OCI-LY3 (cell line): ENCODE results near the gene KDELR3.

Source experiments
- H2AFZ ChIP-seq: fragments of 200-600, 300-600 bp; shearing (Covaris generic); 2 replicates; pipeline ENCODE4 v1.6.0; 2014; ENCODE audit warnings: antibody characterized with exemption, low read depth, low read length
- H3K27ac ChIP-seq: fragments of 200-600, 300-600 bp; sonication (generic); 2 replicates; pipeline ENCODE4 v1.5.1; 2014; ENCODE audit warnings: mild to moderate bottlenecking, low read length, moderate library complexity, mixed read lengths
- H3K27me3 ChIP-seq: fragments of 200-600, 300-600 bp; sonication (generic); 2 replicates; pipeline ENCODE4 v1.6.1; 2014; ENCODE audit warnings: low read depth, low read length, mixed read lengths
- H3K36me3 ChIP-seq: fragments of 200-600, 300-600 bp; sonication (generic); replicated peaks from 2 replicates; pipeline ENCODE3; 2014; ENCODE audit warnings: low read depth, low read length, mixed read lengths
- H3K4me1 ChIP-seq: fragments of 300-600, 200-600 bp; sonication (generic); 2 replicates; pipeline ENCODE4 v1.6.1; 2014; ENCODE audit warnings: low read length, mixed read lengths
- H3K4me2 ChIP-seq: fragments of 200-600, 300-600 bp; sonication (generic); 2 replicates; pipeline ENCODE4 v1.6.1; 2014; ENCODE audit warnings: low read length, mixed read lengths
- H3K4me3 ChIP-seq: fragments of 300-600, 200-600 bp; sonication (generic); 2 replicates; pipeline ENCODE4 v1.5.1; 2014; ENCODE audit warnings: antibody characterized with exemption, mild to moderate bottlenecking, low read length, moderate library complexity
- H3K79me2 ChIP-seq: fragments of 300-600, 200-600 bp; shearing (Covaris generic); 2 replicates; pipeline ENCODE4 v1.6.1; 2014; ENCODE audit warnings: mild to moderate bottlenecking, low read length, mixed read lengths
- H3K9ac ChIP-seq: fragments of 300-600, 200-600 bp; shearing (Covaris generic); 2 replicates; pipeline ENCODE4 v1.6.0; 2014; ENCODE audit warnings: mild to moderate bottlenecking, low read length, moderate library complexity
- H3K9me3 ChIP-seq: fragments of 200-600, 300-600 bp; shearing (Covaris generic); 2 replicates; pipeline ENCODE4 v1.6.1; 2014; ENCODE audit warnings: low read length, mixed read lengths; ENCODE audit not compliant: insufficient read depth
- H4K20me1 ChIP-seq: fragments of 200-600, 300-600 bp; sonication (generic); 2 replicates; pipeline ENCODE4 v1.6.1; 2016; ENCODE audit warnings: low read length, mixed read lengths; ENCODE audit not compliant: insufficient read depth
- CTCF ChIP-seq: fragments of 200-600, 300-600 bp; sonication (generic); IDR thresholded peaks from 2 replicates; pipeline ENCODE4 v1.5.1; 2014; ENCODE audit warnings: antibody characterized with exemption, low read length, low read depth
- EZH2phosphoT487 ChIP-seq: fragments of 200-600 bp; shearing (Covaris generic); IDR thresholded peaks from 2 replicates; pipeline ENCODE4 v1.6.1; 2018; ENCODE audit warnings: antibody characterized with exemption, mixed run types, low read depth

Gene KDELR3

DNA sequence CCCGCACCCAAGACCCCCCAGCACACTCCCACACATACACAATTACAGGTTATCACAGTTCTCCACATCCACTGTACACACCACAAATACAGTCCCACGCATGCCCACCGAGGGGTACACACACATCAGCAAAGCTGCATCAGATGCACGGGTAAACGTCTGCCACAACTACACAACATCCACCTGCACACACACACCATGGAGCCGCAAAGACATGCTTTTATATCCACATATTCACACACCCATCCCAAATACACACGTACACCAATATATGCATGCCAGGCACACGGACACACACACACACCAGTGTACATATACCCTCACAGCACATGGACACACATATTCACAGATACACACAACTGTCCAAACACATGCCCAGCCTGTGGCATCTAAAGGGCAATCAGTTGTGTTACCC is 7.5 kb upstream of the KDELR3 start:
- Histone ChIP-seq H3K4me3 (no peak overlapping the region), H2AFZ (no peak overlapping the region), H3K27me3 (peaks cover 31% of the 10 kb centered on the region), H3K79me2 (no peaks in the 10 kb centered on the region), H4K20me1 (no peaks in the 10 kb centered on the region), H3K36me3 (no peaks in the 10 kb centered on the region), H3K4me2 (no peak overlapping the region), H3K9me3 (no peaks in the 10 kb centered on the region), H3K9ac (no peak overlapping the region), H3K27ac (no peak overlapping the region), H3K4me1 (no peaks in the 10 kb centered on the region)
- TF ChIP-seq CTCF (no peak), EZH2phosphoT487 (no peak)

DNA sequence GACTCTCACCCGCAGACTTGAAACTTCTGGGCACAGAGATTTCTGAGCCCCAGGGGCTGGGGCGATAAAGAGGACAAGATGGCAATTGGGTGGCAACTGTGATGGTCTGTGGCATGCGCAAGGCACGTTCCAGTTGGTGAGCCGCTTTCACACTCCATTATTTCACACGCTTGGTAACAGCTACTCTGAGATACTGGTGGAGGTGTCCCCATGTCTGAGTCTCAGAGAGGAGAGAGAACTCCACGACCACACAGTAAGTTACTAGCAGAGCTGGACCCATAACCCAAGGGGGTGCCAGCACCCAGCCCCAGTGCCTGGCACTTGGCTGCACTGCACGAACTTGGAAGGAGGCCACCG is 6.9 kb upstream of the KDELR3 start:
- peaks cover 31% of the 10 kb centered on the region for H3K27me3 ChIP-seq
- no peak overlapping the region for H2AFZ ChIP-seq
- H3K4me2 ChIP-seq = no peak overlapping the region

GRCh38 chr22:38461414-38462081 is 6.3 kb upstream of the KDELR3 start:
- H3K4me2 ChIP-seq = no peak overlapping the region
- no peaks in the 10 kb centered on the region for H3K9me3 ChIP-seq
- H3K4me3 ChIP-seq = no peak overlapping the region
- no peak overlapping the region for H2AFZ ChIP-seq
- H3K27ac ChIP-seq = no peak overlapping the region
- H4K20me1 ChIP-seq = no peaks in the 10 kb centered on the region
- no peaks in the 10 kb centered on the region for H3K4me1 ChIP-seq
- TF ChIP-seq CTCF (no peak), EZH2phosphoT487 (no peak)
- H3K27me3 ChIP-seq = peaks cover 31% of the 10 kb centered on the region
- H3K79me2 ChIP-seq = no peaks in the 10 kb centered on the region
- no peak overlapping the region for H3K9ac ChIP-seq
- H3K36me3 ChIP-seq = no peaks in the 10 kb centered on the region

More for the DNA sequence above, 6.9 kb upstream of the KDELR3 start:
- Histone ChIP-seq H3K79me2 (no peaks in the 10 kb centered on the region), H3K36me3 (no peaks in the 10 kb centered on the region), H3K4me1 (no peaks in the 10 kb centered on the region), H3K9me3 (no peaks in the 10 kb centered on the region), H3K4me3 (no peak overlapping the region), H3K27ac (no peak overlapping the region), H4K20me1 (no peaks in the 10 kb centered on the region), H3K9ac (no peak overlapping the region)
- no peak for TF ChIP-seq EZH2phosphoT487
- TF ChIP-seq CTCF = no peak

DNA sequence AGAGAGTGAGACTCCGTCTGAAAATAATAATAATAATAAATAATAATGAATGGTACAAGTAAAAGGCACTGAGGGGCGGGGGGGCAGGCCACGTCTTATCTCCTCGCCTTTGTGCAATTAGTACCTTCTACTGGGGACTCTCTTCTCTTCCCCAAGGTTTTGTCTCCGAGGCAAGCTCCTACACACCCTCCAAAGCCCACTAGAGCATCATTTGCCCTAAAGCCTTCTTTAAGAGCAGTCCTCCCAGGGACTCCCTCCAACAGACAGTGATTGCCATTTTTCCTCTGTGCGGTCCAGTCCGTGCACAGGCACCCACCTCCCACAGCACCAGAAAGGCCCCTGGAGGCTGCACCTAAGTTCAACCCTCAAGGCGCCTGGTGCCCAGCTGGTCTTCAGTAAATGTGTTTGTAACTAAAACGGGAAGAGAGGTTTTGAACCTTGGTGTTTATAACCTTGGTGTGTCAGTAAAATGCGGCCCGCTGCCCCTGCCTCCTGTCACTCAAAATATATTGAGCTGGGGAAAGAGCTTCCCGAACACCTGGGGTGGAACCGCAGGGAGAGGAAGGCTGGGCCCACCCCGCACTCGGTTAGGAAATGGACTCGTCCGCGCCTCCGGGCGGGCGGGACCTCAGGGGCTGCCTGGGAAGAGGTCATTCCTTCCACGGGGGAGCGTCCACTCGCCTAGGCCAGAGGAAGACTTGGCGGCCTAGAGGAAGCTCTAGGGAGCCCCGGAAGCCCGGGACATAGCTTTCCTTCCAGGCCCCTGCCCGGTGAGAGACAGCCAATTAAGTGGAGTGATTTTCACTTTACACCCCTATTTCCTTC is 4.7 kb upstream of the KDELR3 start:
- peaks cover 42% of the 10 kb centered on the region for H3K27me3 ChIP-seq
- H3K27ac ChIP-seq = no peak overlapping the region
- no peaks in the 10 kb centered on the region for H3K4me1 ChIP-seq
- H3K9ac ChIP-seq = no peak overlapping the region
- H3K4me3 ChIP-seq = no peak overlapping the region
- H2AFZ ChIP-seq = 0 out of 2 replicates have a peak overlapping the region, but pooled peaks have one; percentile 7
- H3K36me3 ChIP-seq = no peaks in the 10 kb centered on the region
- H3K4me2 ChIP-seq = peak overlapping the region; percentile 12
- TF ChIP-seq EZH2phosphoT487 (no peak), CTCF (no peak)
- no peaks in the 10 kb centered on the region for H3K79me2 ChIP-seq
- H4K20me1 ChIP-seq = no peaks in the 10 kb centered on the region
- no peaks in the 10 kb centered on the region for H3K9me3 ChIP-seq
